Measurements from ENCODE around the gene ARHGAP29.

ARHGAP29 gene, protein sequence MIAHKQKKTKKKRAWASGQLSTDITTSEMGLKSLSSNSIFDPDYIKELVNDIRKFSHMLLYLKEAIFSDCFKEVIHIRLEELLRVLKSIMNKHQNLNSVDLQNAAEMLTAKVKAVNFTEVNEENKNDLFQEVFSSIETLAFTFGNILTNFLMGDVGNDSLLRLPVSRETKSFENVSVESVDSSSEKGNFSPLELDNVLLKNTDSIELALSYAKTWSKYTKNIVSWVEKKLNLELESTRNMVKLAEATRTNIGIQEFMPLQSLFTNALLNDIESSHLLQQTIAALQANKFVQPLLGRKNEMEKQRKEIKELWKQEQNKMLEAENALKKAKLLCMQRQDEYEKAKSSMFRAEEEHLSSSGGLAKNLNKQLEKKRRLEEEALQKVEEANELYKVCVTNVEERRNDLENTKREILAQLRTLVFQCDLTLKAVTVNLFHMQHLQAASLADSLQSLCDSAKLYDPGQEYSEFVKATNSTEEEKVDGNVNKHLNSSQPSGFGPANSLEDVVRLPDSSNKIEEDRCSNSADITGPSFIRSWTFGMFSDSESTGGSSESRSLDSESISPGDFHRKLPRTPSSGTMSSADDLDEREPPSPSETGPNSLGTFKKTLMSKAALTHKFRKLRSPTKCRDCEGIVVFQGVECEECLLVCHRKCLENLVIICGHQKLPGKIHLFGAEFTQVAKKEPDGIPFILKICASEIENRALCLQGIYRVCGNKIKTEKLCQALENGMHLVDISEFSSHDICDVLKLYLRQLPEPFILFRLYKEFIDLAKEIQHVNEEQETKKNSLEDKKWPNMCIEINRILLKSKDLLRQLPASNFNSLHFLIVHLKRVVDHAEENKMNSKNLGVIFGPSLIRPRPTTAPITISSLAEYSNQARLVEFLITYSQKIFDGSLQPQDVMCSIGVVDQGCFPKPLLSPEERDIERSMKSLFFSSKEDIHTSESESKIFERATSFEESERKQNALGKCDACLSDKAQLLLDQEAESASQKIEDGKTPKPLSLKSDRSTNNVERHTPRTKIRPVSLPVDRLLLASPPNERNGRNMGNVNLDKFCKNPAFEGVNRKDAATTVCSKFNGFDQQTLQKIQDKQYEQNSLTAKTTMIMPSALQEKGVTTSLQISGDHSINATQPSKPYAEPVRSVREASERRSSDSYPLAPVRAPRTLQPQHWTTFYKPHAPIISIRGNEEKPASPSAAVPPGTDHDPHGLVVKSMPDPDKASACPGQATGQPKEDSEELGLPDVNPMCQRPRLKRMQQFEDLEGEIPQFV

GRCh38 chr1:94237291-94238226, at the start of gene ARHGAP29:
ARHGAP29 (minus strand) TSS chr1:94237584; CDS start chr1:94231611, 5,973 bp downstream.
- DNase-seq (ENCODE audit: low read depth in 3 of 3): peak in 2 of 3 experiments; percentile 25 to 65

DNA sequence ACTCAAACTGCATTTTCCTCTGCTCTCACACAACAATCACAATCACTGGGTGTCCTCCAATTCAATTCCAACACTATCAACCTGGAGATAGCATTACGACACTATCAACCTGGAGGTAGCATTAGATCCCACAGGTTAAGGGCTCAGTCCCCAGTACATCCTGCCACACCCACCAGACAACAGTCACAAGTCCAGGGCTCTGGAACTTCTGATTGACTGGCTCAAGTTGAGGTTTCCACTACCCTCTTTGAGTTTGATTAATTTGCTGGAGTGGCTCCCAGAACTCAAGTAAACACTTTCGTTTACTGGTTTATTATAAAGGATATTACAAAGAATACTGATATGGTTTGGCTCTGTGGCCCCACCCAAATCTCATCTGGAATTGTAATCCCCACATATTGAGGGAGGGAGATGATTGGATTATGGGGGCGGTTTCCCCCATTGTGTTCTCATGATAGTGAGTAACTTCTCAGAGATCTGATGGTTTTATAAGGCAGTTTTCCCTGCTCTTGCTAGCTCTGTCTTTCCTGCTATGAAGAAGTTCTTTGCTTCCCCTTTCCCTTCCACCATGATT, 49.6 kb upstream of the ARHGAP29 start:
- DNase-seq (ENCODE audit: low read depth in 3 of 3): no peak

DNA sequence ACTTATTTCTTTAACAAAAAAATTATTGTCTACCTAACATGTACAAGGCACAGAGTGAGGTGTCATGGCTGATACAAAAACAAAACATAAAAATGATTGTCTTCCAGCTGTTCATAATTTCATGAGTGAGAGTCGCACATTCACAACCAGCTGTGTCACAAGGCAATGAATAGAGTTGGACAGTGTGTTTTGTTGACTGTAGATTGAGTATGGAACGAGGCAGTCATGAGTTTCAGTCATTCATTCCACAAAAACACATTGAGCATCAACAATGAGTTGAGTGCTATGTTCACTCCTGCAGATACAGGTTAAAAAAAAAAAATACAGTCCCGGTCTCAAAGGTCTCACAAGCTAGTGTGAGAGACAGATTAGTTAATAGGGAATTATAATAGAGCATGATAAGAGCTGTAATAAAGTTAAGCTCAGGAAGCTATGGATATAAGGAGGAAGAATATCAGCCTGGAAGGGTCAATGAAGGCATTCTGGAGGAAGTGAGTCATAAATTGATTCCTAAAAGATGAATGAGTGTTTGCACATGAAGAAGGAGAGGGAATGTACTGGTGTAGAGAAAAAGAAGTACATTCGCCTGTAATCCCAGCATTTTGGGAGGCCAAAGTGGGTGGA, 47.8 kb upstream of the ARHGAP29 start:
- no peak for DNase-seq (ENCODE audit: low read depth in 3 of 3)

DNA sequence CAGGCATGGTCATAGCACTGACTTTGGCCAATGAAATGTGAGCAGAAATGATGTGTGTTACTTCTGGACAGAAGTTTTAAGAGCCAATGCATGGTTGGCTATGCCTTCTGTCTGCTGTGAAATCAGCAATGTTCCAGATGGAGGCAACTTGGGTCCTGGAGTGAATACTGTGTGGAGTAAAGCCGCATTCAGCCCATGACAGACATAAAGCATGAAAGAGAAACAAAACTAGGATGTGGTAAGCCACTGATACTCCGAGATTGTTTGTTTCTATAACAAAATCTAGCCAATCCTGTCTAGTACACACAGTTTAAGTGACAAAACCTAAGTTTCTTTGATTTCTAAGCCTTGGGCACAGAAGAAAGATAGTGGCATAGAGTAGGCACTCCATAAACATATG, 47.1 kb upstream of the ARHGAP29 start:
- DNase-seq (ENCODE audit: low read depth in 3 of 3): no peak

- no peak for DNase-seq (ENCODE audit: low read depth in 3 of 3)
Measured at GRCh38 chr1:94283462-94283861, 46.1 kb upstream of the ARHGAP29 start.

DNA sequence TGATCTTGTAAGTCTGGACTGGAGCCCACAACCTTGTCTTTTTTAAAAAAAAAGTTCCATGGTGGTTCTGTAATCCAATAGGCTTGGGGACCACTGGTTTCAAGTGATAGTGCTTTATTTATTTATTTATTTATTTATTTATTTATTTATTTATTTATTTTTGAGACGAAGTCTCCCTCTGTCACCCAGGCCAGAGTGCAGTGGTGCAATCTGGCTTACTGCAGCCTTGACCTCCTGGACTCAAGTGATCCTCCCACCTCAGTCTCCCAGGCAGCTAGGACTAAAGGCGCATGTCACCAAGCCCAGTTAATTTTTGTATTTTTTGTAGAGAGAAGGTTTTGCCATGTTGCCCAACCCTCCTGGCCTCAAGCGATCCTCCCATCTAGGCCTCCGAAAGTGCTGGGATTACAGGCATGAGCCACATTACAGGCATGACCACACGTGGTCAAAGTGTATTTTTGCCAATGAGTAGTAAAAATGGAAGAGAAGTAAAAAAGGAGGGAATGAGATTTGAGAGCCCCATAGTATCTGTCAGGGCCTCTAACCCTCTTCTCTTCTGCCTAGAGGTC, 44.8 kb upstream of the ARHGAP29 start:
- DNase-seq (ENCODE audit: low read depth in 3 of 3): no peak

DNA sequence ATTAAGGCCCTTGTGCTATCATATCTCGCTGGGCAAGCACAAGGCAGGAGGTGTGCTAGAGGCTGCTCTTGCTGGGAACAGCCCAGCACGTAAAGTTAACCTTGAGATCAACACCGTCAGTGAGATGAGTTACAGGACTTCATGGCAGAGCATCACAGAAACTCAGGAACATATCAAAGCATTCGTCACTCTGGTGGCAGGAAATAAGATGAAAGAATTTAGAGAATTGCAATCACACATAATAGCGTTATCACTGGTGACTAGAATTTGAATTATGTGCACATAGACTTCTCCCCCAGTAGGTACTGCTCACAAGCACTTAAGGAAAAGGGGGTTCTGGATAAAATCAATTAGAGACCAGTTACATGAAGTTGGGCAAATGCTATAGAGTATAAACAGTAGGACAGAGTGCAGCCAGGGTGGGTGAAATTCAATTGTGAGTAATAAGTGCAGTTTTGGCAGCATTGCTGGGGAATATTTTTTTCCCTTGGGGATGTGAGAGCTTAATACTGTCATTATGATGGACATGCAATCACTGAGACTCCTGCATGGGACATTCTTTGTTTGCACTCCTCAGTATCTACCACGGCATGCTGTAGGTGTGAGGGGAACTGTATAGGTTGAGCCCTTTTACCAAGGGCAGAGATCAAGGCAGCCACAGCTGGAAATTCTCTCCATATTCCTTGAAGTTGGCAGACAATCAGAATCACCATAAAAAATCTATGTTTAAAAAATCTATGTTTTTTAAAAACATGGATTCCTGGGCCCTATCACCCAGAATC, 44.2 kb upstream of the ARHGAP29 start:
- DNase-seq (ENCODE audit: low read depth in 3 of 3): no peak

DNA sequence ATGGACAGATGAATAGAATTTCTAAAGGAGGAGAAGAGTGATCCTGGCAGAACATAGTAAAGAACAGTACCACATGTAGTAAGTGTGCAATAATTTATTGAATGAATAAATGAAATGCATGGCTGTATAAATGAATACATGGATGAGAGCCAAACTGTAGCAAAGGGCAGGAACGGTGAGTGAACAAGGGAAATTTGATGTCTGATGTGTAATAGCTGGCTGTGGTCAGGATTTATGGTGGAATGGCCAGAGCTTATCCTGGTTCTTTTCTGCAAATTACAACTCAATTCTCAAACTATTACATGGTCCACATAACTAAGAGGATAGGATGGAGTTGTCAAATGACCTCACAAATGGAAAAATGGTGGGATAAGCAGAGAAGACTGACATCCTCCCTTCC, 43.2 kb upstream of the ARHGAP29 start:
- DNase-seq (ENCODE audit: low read depth in 3 of 3): no peak

DNA sequence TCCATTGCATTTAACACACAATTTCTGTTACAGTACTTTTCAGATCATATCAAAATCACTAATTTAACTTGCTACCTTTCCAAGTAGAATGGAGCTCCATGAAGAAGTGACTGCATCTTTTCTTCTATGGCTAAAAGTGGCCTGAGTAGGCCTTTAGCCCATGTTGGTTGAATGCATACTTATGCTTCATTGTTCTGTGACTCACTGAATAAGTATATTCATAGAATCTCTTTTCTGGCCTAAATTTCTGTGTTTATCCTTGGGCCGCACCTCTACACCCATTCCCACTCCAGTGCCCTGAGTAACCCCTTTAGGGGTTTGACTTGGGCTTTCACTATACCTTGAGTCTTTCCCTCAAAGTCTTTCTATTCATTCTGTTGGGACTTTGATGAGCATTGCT, 42.1 kb upstream of the ARHGAP29 start:
- DNase-seq (ENCODE audit: low read depth in 3 of 3): no peak

DNA sequence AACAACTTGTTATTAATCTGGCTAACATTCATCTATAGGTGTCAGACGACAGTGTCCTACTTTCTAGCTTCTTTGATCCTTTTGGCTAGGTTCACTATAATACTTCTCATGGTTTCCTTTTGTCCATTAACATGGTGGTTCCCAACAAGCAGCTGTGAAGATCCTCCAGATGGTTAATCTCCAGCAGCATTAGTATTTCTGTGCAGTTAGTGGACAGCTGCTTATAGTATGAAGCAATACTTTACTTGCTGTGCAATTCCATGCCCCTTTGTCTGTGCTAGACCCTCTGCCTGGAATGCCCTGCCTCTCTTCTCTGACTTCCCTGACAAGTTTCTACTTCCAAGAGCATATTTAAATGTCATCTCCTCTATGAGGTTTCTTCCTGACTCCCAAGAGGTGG, 41.7 kb upstream of the ARHGAP29 start:
- DNase-seq (ENCODE audit: low read depth in 3 of 3): no peak

DNA sequence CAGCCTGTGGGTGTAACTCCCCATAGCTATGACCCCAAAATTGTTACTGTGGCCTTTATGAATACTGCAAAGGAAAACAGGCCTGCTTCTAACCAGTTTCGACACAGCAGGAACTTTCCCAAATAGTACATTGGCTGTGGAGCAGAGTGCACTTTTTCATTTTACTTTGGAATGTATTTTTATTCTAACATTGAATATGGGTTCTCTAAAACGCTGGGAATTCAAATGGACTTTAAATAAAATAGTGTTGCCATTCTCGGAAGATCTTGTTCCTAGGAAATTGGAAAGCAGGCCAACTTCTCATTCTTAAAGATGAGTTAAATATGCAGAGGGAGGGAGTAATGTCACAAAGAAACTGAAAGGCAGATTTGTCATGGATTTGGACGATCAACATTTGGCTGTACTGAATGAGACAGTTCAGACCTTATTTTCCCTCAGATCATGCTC, 39.6 kb upstream of the ARHGAP29 start:
- no peak for DNase-seq (ENCODE audit: low read depth in 3 of 3)

- DNase-seq (ENCODE audit: low read depth in 3 of 3): no peak
Measured at GRCh38 chr1:94275083-94275482, 37.7 kb upstream of the ARHGAP29 start.

GRCh38 chr1:94274561-94274960, 37.2 kb upstream of the ARHGAP29 start:
- DNase-seq (ENCODE audit: low read depth in 3 of 3): no peak

DNA sequence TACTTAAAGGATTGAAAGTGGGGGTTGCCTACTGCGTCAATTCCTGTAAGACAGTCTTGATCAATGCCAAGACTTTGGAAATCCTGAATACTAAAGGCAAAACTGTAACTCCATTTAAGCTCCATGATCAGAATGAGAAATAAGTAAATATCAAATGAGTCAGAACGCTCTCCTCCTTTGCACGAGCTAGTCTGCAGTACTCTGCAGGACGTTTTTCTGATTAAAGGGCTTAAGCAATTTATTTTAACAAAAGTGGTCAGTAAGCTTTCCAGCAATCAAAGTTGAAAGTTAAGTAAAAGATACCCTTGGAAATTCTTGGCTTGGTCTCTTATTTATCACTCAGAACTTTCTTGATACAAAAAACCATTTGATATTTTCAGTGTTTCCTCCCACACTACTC, 35.7 kb upstream of the ARHGAP29 start:
- no peak for DNase-seq (ENCODE audit: low read depth in 3 of 3)

DNA sequence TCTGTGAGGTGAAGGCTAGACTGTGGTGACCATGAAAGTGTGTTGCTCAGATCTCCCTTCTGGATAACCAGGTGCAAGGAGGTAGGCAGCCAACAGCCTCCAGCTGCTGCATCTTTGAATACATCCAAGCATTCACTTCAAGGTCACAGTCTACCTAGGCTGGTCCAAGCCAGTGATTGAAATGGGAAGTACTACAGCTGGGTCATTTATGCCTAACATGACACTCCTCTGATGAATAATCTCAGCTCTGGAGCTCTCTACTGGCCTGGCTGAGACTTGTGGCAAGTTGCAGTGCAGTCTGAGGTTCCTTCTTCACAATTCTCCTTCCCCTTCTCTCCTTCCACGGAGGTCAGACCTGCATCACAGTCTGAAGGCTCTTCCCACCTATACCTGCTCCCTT, 35.0 kb upstream of the ARHGAP29 start:
- DNase-seq (ENCODE audit: low read depth in 3 of 3): no peak

DNA sequence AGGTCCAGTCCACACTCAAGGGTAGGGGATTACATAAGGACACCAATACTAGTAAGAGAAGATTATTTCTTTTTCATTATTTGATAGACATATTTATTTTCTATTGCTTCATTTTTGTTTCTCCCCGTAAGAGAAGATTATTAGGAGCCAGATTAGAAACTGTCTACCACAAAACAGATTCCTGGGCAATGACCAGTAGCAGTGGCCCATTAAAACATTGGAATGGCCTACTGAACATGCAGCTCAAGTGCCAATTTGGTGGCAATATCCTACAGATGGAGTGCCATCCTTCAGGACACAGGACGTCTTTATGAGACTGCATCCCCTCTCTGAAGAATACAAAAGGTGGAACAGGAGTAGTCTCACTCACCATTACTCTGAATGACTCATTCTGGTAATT, 34.0 kb upstream of the ARHGAP29 start:
- DNase-seq (ENCODE audit: low read depth in 3 of 3): no peak

DNA sequence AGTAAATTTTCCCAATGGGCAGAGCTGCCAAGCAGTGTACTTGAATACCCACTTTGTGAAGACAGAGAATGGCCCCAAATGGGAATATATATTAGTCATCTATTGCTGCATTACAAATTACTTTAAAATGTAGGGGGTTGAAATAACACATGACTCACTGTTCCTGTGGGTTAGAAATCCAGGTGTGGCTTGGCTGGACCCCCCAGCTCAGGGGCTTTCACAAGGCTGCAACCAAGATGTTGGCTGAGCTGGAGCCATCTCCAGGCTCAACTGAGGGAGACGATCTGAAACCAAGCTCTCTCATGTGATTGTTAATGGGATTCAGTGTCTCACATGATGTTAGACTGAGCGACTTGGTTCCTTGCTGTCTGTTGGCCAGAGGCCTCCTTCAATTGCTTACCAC, 33.4 kb upstream of the ARHGAP29 start:
- no peak for DNase-seq (ENCODE audit: low read depth in 3 of 3)

GRCh38 chr1:94269921-94270320, 32.5 kb upstream of the ARHGAP29 start:
- no peak for DNase-seq (ENCODE audit: low read depth in 3 of 3)

- no peak for DNase-seq (ENCODE audit: low read depth in 3 of 3)
Measured at GRCh38 chr1:94265906-94266305, 28.5 kb upstream of the ARHGAP29 start.
